Mucosa of stomach (tissue), 1 donor: ENCODE data around the gene POLR2E.
"Not testable (repeated sequence)": the region's sequence is repeated elsewhere in the genome, so short reads cannot be mapped to it uniquely, and the experiment has no call there.

Experiments used
- H3K27me3 ChIP-seq: one replicate; pipeline ENCODE4 v1.7.0; 2013; ENCODE audit warnings: mild to moderate bottlenecking, low read length; ENCODE audit not compliant: control insufficient read depth, insufficient read depth
- H3K36me3 ChIP-seq: one replicate; pipeline ENCODE4 v1.7.0; 2013; ENCODE audit warnings: low read length; ENCODE audit not compliant: control insufficient read depth, insufficient read depth
- H3K4me1 ChIP-seq: one replicate; pipeline ENCODE4 v1.7.0; 2013; ENCODE audit warnings: mild to moderate bottlenecking, low read length; ENCODE audit not compliant: control insufficient read depth, insufficient read depth
- H3K4me3 ChIP-seq: one replicate; pipeline ENCODE4 v1.7.0; 2013; ENCODE audit warnings: low read length
- H3K9ac ChIP-seq: one replicate; pipeline ENCODE4 v1.7.0; 2013; ENCODE audit warnings: mild to moderate bottlenecking, low read length, moderate library complexity
- H3K9me3 ChIP-seq: one replicate; pipeline ENCODE4 v1.7.0; 2013; ENCODE audit warnings: mild to moderate bottlenecking, low read length, moderate library complexity; ENCODE audit not compliant: control insufficient read depth
- donor health status: Pancreatic carcinoma.

Gene POLR2E

GRCh38 chr19:1132552-1133383 is 37.6 kb upstream of the POLR2E start:
- Histone ChIP-seq H3K9me3 (no peaks in the 10 kb centered on the region), H3K4me1 (peaks cover 57% of the 10 kb centered on the region), H3K27me3 (no peaks in the 10 kb centered on the region), H3K36me3 (no peaks in the 10 kb centered on the region), H3K4me3 (peak overlapping the region; percentile 56), H3K9ac (peak overlapping the region; percentile 76)

DNA sequence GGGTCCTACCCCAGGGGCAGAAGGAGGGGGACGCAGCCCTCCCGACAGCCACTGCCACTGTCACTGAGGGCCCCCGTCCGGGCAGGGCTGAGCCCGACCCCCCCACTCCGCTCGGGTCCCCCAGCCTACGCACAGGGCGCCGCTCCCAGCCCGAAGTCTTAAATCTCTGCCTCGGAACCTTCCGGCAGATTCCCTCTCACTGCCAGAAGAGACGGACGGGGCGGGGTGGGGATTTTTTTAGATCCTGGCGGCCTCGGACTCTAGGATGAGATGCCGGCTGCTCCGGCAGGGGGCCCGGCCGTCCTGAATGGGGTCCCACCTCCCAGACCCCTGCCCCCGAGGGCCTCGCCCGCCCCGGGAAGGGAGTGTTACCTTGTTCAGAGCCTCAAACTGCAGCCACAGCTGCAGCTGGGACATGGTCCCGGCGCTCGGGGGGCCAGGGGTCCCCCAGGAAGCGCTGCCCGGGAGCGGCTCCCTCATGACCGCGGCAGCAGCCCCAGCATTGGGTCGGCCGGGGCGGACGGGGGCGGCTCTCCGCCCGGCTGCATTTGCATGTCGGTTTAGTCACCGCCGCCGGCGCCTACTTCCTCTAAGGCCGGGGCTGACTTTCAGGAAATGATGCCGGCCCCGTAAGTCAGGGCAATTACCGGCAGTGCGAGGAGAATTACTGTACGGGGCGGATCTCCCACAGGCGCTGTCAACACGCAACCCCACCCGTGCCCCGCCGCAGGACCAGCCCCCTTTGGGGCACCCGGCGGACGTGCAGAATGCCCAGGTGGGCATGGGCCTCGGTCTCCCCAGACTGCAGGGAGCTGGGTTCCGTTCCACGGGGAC is 36.8 kb upstream of the POLR2E start:
- H3K4me1 ChIP-seq, result peaks cover 57% of the 10 kb centered on the region

GRCh38 chr19:1130771-1131717 is 35.9 kb upstream of the POLR2E start:
- Histone ChIP-seq H3K4me1 (peaks cover 49% of the 10 kb centered on the region), H3K9ac (peak overlapping the region; percentile 76), H3K9me3 (no peaks in the 10 kb centered on the region), H3K4me3 (peak overlapping the region; percentile 56), H3K36me3 (no peaks in the 10 kb centered on the region), H3K27me3 (no peaks in the 10 kb centered on the region)

More for the DNA sequence above, 36.8 kb upstream of the POLR2E start:
- Histone ChIP-seq H3K36me3 (no peaks in the 10 kb centered on the region), H3K9me3 (no peaks in the 10 kb centered on the region), H3K4me3 (peak overlapping the region; percentile 56), H3K27me3 (no peaks in the 10 kb centered on the region), H3K9ac (peak overlapping the region; percentile 76)

DNA sequence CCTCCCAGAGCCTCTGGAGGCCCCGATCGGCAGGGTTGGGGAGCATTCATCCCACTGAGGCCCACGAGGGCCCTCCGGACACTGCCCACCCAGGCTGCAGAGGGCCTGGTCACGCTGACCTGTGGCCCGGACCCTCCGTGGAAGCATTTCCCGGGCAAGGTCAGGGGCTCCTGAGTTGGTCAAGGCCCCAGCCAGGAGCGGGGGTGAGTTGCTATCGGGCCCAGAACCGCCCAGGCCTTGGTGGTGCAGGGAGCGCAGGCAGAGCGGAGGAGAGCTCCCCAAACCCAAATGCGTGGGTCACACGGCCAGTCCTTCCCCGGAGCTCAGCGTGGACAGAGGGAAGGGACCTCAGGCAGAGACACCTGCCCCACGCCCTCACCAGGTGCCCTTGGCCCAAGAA is 34.4 kb upstream of the POLR2E start:
- Histone ChIP-seq H3K36me3 (peaks cover 3% of the 10 kb centered on the region), H3K4me1 (peaks cover 40% of the 10 kb centered on the region), H3K27me3 (no peaks in the 10 kb centered on the region), H3K9me3 (no peaks in the 10 kb centered on the region), H3K9ac (no peak overlapping the region), H3K4me3 (no peak overlapping the region)

DNA sequence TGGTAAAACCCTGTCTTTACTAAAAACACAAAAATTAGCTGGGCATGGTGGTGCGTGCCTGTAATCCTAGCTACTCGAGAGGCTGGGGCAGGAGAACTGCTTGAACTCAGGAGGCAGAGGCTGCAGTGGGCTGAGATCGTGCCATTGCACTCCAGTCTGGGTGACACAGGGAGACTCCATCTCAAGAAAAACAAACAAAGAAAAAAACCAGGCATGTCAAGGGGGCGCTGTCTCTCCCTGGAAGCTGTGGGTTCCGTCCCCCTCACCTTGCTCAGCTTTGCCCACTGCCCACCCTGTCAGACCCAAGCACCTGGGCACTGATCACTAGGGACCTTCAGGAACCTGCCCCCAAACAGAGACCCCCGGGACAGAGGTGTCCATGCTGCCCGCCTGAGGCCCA is 33.9 kb upstream of the POLR2E start:
- H3K4me3 ChIP-seq, H3K9me3 ChIP-seq, H3K36me3 ChIP-seq, H3K9ac ChIP-seq, H3K27me3 ChIP-seq: not testable (repeated sequence)
- H3K4me1 ChIP-seq, result peaks cover 37% of the 10 kb centered on the region

GRCh38 chr19:1128106-1128505 is 32.9 kb upstream of the POLR2E start:
- H3K4me1 ChIP-seq, result peaks cover 37% of the 10 kb centered on the region
- H3K27me3 ChIP-seq, result no peaks in the 10 kb centered on the region
- no peak overlapping the region for H3K4me3 ChIP-seq
- H3K36me3 ChIP-seq, result peaks cover 14% of the 10 kb centered on the region
- no peak overlapping the region for H3K9ac ChIP-seq
- no peaks in the 10 kb centered on the region for H3K9me3 ChIP-seq

GRCh38 chr19:1126984-1127760 is 32.0 kb upstream of the POLR2E start:
- H3K9ac ChIP-seq, result no peak overlapping the region
- H3K9me3 ChIP-seq, result no peaks in the 10 kb centered on the region
- H3K27me3 ChIP-seq, result no peaks in the 10 kb centered on the region
- no peak overlapping the region for H3K4me3 ChIP-seq
- peaks cover 14% of the 10 kb centered on the region for H3K36me3 ChIP-seq
- H3K4me1 ChIP-seq, result peaks cover 33% of the 10 kb centered on the region

DNA sequence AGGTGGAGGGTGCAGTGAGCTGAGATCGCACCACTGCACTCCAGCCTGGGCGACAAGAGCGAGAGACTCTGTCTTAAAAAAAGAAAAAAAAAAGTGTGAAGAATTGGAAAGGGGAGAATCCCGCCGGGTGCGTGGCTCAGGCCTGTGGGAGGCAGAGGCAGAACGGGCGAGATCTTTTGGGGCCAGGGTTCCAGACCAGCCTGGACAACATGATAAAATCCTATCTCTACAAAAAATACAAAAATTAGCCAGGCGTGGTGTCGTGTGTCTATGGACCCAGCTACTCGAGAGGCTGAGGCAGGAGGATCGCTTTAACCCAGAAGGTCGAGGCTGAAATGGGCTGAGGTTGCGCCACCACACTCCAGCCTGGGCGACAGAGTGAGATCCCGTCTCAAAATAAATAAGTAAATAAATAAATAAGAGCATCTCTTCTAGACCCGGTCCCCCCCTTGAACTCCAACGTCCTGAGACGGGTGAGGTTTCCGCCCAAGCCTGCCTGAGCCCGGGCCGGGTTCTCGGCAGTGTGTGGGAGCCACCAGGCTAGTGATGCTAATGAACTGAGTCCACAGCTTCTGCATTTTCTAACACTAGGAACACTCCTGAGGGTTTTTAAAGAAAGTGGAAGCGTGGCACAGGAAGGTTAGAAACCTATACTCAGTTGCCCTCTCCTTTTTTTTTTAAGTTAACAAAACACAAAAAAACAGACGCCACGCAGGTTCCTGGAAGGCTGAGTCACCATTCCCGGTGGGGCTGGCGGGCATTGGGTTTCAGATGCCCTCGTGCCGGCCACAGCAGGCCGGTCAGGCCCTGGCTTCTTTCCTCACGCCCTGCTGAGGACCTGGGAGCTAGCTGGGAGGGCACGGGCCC is 30.7 kb upstream of the POLR2E start:
- H3K27me3 ChIP-seq, result no peaks in the 10 kb centered on the region
- no peaks in the 10 kb centered on the region for H3K9me3 ChIP-seq
- H3K4me1 ChIP-seq, result peaks cover 21% of the 10 kb centered on the region
- H3K9ac ChIP-seq, result no peak overlapping the region
- peaks cover 25% of the 10 kb centered on the region for H3K36me3 ChIP-seq
- no peak overlapping the region for H3K4me3 ChIP-seq

- H3K36me3 ChIP-seq, result peaks cover 25% of the 10 kb centered on the region
- peaks cover 14% of the 10 kb centered on the region for H3K4me1 ChIP-seq
- no peaks in the 10 kb centered on the region for H3K9me3 ChIP-seq
- no peak overlapping the region for H3K9ac ChIP-seq
- H3K27me3 ChIP-seq, result no peaks in the 10 kb centered on the region
- no peak overlapping the region for H3K4me3 ChIP-seq
Measured at GRCh38 chr19:1123885-1124677, 28.9 kb upstream of the POLR2E start.

- Histone ChIP-seq H3K27me3 (no peaks in the 10 kb centered on the region), H3K4me3 (no peak overlapping the region), H3K9ac (no peak overlapping the region), H3K9me3 (no peaks in the 10 kb centered on the region), H3K36me3 (peaks cover 25% of the 10 kb centered on the region), H3K4me1 (peaks cover 14% of the 10 kb centered on the region)
Measured at GRCh38 chr19:1123381-1123780, 28.2 kb upstream of the POLR2E start.
